Epidermal melanocyte (primary cell): ENCODE data around the gene CDH9.
"Not testable (repeated sequence)": the region's sequence is repeated elsewhere in the genome, so short reads cannot be mapped to it uniquely, and the experiment has no call there.

Experiments
- DNase-seq: peaks from one replicate; pipeline ENCODE4 v3.0.0; 2011; ENCODE audit warnings: low spot score; ENCODE audit not compliant: insufficient read length

CDH9 gene

DNA sequence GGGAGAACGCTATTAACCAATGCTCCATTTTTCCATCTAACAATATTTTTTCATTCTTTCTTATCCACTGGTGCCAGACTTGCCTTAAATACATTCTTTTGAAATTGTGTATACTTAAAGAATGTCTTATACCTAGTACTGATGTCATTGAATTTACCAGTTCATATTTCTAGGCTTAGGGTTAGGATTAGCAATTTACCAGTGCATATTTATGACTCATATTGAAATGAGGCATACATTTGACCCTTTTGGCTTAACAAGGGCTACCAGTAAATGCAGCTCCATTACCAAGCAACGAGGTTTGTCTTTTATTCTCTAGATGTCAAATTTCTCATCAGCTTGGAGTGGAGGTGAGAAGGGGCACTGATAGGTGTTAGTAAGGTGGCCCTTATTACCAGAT lies 89.5 kb downstream of the CDH9 start:
- no peak for DNase-seq

DNA sequence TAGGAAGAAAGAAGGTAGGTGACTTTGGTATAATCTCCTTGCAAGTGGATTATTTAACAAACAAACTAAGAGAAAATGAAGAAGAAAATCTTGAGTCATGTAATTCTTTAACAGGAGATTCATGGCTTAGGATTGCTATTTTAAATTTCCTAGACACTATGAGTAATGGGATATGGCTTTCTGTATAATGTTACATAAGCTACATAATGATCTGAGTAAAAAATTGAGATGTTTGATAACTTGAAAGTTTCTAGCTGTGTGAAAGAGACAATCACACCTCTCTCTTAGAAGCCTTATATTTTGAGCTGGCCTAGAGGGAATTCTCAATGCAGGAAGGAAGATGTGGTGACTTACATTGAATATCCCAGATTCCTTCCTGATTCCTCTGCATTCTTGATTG lies 92.5 kb downstream of the CDH9 start:
- no peak for DNase-seq

DNA sequence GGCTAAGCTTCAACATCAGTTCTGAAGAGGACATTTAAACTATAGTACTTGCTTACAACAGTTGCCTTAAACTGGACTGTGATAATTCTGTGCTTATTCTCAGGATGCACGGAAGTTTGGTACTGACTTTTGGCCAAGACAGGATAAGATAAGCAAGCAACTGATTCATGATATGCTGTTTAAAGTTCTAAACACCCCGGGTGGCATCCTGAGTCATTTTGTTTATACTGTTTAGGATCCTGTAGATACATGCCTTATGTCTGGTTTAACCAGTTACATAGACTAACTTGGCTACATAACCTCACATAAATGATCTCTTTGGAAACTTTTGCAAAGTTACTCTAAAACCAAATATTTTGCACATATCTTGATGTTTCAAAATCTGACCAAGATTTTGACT lies 95.9 kb downstream of the CDH9 start:
- DNase-seq = no peak

DNA sequence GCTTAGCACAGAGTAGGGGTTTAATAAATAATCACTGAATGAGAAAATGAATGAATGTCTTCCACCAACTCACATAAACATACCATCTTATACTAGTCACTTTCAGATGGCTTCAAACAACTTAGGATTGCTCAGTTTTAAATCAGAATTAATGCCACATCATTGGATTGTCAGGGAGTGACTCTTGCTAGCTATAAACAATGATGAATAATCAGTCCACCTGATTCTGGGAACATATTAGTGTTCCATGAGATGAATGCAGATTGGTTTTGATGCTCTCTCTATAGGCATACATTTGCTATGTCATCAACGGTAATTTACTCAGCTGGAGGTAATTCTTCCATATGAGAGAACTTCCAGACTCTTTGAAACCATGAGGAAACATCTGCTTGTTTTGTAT lies 97.4 kb downstream of the CDH9 start:
- no peak for DNase-seq

DNA sequence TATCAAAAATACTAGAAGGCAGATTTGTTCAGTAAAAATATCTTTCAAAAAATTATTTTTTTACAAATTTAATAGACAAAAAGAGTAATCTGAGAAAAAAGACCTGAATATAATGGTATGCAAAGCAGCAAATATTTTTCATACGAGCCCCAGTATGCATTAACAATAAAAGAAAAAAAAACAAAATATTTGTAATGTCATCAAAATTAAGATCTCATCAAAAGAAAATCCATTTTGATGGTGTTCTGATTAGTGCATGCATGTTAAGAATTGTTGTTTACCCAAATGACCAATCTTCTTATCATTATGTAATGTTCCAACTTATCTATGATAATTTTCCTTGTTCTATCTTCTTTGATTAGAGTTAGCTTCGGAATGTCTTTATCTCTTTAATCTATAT lies 106.1 kb downstream of the CDH9 start:
- DNase-seq = no peak

DNA sequence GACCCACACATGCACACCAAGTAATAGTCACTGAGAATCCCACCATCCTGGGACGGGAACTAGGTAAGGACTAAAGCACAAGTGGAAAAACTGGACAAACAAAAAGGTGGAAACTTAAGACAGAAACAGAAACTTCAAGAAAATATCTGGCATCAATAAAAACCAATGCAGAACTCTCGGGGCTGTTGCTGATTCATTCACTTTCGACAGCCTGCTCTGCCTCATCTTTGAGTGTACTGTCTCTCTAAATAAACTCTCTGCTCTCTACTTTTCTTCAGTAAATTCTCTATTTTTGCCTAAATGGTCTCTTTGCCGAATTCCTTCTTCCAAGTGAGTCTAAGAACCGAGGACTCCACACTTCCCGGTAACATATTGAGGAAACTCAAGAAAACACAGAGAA lies 116.9 kb downstream of the CDH9 start:
- DNase-seq = no peak

DNA sequence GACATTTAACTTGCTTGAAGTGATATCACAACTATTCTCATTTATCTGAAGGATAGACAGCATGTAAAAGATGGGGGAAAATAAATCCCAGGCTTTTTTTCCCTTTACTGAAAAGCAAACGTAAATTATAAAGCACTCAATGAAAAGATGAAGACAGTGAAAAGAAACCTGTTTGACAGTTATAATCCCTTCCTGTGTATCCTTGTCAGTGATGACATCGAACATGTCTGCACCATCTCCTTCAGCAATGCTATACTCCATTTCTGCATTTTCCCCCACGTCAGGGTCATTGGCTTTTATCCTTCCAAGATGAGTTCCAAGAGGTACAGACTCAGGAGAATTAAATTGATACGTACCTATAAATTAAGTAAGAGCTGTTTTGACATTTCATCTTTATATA lies 134.9 kb downstream of the CDH9 start:
- no peak for DNase-seq

DNA sequence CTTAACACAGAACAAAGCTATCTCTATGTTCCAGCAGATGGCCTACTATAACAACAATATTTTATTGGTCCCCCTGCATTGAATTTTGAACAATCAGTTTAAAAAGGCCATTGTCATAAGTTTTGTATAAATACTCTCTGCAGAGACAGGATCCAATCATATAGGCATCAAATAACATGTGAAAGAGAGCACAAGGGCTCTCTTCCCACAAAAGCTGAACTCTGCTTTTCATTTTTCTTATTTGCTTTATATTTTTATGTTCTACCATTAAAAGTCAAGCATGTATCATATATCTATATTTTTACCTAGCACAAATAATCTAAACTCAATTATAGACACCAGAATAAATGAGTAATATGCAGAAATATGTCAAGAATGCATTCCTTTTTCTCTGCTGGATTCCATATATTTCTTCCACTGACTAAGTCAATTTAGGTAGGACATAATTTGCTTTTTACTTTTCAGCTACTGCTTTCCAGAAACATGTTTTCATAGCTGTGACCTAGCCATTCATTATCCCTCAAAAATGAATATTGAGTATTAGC lies 143.6 kb downstream of the CDH9 start:
- no peak for DNase-seq

DNA sequence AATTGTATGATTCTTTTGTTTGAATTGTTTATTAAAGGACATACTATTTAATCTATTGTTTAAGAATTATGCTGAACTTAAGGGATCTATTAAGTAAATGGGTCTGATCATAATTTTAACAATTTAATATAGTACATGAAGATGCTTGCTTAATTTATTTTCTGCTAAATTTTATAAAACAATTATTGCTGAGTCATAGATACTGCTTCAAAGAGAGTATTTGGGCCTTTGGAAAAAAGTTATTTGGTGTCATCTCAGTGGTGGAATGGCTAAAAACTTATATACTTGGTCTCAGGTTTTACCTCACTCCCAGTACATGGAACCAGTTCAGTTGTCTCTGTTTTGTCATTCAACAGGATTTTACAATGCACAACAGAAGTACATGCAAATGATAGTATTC lies 145.3 kb downstream of the CDH9 start:
- DNase-seq = no peak

DNA sequence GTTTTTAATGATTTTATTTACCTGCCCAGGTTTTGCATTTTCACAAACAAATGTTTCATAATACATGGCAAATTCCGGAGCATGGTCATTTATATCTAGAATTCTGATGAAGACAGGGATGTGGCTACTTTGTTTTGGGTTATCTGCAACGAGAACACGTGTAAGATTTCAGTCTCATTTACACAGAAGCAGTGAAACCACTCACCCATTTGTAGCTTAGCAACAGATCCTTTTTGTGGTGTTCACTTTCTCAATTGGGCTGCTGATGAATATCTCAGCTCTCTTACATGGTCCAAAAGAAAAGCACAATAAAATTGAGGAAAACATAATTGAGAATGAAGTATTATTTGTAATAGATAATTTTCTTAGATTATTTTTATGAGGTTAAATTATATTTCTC lies 148.6 kb downstream of the CDH9 start:
- DNase-seq = no peak

DNA sequence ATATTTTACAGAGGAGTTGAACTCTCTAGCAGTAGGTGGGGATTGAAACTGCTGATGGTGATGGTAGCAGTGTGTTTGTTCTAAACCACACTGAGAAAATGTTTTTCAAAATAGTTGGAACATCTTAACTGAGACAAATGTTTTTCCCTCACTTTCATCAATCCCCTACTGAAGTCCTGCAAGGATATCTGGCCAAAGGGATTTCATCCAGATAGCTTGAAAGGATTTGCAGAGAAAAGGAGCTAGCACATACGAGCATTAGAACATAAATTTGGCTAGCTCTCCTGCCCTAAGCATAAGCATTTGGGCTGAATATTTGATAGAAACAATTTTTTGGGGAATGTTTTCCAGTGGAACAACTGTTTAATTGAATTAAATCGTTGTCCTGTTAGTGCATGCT lies 153.9 kb downstream of the CDH9 start:
- no peak for DNase-seq

DNA sequence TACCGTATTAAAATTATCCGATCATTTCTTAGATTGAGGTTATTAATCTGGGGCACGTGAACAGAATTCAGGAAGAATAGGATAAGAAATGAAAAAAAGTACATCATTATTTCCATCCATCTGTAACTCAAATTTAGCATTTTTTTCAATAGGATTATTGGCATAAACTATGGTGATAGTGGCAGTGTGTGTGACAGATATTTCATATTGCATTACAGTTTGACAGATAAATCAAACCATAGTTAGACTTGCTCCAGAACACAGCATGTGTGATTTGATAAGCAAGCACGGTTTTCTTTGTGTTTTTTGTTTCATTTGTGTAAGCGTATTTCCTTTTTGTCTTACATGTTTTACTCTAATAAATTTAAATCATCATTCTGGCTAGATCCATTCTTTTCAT lies 155.0 kb downstream of the CDH9 start:
- no peak for DNase-seq

DNA sequence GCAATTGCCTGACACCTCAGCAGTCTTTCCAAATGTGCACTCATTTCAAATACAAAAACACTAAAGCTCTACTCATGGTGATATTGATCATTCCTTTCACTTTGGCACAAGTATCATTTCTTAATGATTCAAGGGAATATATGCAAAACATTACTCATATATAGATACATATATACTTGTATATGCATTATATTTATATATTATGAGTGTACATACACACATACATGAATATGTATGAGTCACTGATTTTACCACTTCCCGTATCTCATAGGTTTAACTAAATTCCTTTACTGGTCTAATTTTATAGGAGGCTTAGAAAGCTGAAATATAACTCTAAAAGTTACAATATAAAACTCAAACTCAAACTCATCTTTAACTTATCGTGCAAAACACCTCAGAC lies 156.5 kb downstream of the CDH9 start:
- no peak for DNase-seq

DNA sequence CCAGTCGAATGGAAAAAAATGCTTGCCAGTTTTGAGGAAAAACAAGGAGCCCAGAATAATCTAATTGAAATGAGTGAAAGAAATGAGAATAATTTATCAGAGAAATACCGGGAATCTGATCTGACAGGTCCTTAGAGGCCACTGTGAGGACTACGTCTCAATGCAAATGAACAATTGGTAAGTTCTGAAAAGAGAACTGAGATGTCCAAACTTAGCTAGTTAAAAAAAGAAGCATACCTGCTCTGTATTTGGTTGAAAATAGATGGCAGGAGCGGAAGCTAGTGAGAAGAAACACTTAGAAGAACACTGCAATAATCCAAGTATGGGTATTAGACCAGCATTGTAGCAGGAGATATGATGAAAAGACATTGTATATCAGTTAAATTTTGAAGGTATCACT lies 161.2 kb downstream of the CDH9 start:
- DNase-seq = no peak

DNA sequence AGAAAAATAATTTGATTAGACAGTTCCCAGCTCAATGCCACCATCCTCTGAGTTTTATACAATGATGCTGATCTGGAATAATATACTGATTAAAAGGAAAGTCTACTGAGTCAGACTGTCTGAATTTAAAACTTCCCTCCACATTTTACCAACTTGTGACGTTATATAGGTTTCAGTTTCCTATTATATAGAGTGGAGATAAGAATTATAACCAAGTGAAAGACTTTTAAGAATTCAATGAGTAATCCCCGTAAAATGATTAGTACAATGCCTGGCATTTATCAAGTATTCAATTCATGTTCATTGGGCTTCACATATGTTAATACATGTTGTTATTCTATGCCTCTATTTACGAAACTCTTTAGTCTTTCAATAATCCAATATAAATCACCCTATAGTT lies 166.0 kb downstream of the CDH9 start:
- DNase-seq = no peak

DNA sequence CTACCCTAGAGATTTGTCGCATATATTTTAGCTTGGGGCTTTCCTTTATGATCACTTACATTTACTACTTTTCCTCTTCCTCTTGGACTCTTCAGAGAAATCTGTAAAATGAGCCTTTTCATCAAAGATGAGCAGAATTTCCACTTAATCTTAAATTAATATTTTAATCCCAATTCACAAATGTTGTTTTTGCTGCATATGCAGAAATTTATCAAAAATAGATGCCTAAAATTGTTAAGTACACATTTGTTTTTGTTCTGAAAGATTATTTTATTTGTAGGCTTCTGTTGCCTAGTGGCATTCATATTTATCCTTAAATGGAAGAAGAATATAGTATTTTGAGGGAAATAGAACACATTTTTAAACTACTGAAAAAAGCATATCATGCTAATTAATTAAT lies 168.6 kb downstream of the CDH9 start:
- DNase-seq = no peak

DNA sequence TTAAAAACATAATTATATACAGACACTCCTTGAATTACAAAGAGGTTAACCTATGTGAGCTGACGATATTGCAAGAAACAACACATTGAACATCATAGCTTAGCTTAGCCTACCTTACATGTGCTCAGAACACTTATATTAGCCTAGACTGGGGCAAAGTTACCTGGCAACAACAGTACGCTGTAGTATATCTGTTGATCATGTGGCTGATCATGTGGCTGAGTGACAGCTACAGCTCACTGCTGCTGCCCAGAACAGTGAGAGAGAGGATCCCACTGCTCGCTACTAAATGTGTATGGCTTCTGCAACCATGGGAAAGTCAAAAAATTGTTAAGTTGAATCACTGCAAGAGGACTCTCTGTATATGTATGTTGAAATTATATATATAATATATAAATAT lies 169.9 kb downstream of the CDH9 start:
- DNase-seq = no peak

DNA sequence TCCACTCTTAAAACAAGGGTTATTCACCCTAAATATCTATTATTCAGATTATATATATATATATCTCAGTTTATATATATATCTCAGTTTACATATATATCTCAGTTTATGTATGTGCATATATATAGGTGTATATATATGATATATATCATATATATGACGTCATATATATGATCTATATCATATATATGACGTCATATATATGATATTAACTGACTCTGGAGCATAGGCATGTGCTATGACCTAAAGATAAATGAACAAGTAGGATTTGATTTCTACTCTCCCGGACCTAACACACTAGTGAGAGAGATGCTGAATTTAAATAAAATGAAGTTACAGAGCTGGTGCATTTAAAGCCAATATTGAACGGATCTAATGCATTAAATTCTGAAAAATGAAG lies 174.3 kb downstream of the CDH9 start:
- no peak for DNase-seq

DNA sequence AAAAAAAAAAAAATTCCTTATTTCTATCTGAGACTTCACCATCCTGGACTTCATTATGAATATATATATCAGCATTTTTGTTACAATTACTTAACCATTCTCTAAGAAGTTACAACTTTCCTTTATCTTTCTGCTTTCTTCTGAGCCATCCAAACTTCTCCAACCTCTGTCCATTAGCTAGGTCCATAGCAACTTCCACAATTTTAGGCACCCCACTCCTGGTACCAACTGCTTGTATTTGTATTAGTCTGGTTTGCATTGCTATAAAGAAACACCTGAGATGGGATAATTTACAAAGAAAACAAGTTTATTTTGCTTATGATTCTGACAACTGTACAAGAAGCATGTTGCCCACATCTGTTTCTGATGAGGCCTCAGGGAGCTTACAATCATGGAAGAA lies 182.1 kb downstream of the CDH9 start:
- no peak for DNase-seq

DNA sequence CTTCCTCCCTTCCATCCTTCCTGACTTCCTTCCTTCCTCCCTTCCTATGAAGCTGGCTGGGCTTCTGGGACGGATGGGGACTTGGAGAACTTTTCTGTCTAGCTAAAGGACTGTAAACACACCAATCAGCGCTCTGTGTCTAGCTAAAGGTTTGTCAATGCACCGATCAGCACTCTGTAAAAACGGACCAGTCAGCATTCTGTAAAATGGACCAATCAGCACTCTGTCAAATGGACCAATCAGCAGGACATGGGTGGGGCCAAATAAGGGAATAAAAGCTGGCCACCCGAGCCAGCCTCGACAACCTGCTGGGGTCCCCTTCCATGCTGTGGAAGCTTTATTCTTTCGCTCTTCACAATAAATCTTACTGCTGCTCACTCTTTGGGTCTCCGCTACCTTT lies 185.9 kb downstream of the CDH9 start:
- not testable (repeated sequence) for DNase-seq

DNA sequence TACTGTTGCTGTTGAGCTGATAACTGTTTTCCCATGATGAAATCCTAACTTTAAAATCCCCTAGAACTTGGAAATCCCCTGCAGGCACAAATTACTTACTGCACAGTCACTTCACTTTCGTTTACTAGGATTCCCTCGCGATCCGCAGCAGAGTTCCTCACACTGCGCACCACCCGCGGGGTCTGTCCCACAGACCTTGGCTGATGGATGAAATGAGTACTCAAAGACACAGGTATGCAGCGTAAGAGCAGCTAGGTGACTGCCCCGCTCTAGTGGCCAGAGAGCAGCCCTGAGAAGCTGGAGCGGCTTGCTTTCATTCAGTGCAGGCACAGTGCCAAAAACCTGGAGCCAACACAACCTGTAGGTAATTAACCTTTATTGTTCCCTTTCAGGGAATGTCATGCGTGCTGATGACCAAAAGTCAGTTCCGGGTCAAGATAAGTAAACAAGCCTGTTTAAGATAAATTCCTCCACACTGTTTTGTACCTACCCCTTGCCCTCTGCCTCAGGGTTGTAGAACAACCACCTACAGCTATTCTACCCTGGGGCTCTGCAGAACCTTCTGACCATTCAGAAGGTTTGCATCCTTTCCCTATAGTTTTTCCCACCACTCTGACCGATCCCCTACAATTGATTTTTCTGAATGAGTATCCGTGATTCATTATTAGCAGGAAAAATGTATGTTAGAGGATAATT lies 191.2 kb downstream of the CDH9 start:
- no peak for DNase-seq

DNA sequence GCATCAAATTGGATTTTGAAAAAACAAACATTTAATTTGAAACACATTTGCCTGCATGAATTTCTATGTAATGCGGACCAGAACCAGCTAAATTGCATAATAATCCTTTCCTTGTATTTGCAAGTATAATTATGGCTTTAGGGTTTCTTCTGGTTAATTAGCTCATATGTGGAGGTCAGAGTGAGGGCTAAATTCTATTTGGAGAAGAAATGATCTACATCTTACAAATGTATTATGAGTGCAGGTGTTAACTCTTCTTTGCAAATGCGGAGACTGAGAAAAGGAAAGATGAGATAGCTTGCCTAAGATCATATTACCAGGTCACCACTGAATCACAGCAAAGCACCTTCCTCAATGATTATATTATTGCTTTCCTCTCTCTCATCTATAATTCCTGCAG lies 194.7 kb downstream of the CDH9 start:
- no peak for DNase-seq

DNA sequence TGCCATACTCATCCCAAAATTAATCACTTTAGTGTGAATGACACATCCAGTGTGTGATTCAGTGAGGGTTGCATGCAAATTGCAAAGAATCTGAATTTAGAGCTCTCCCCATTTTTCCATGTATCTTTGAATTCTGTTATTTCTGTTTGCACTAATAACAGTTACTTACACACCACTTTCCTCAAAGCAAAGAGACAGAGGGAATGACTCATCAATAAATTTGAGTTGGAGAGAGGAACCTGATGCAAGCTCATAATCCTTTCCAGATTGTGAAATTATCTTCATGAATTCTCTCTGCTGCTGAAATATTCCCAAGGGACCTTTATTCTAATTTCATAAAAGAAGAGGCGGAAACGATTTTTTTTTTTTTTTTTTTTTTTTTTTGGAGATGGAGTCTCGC lies 204.8 kb downstream of the CDH9 start:
- no peak for DNase-seq
